Activated CD4-positive, alpha-beta T cell treated with anti-CD3 and anti-CD28 coated beads, Interleukin-2, amount 10 ng/mL, durations not matched to agents 24 days and 14 days (primary cell): ENCODE data around the gene NAGLU. TPM values are rescaled to one million over a fixed set of nuclear protein-coding genes. Genes with fewer than 3 reads are reported as not detected.
A peak's percentile ranks its signal among the peaks of the same experiment; 100 is the strongest.

Experiments used
- DNase-seq: peaks from one replicate; pipeline ENCODE4 v3.0.0; 2022
- H3K27ac Mint-ChIP-seq: one replicate; pipeline ENCODE4 v1.8.0; 2022; ENCODE audit warnings: mild to moderate bottlenecking, mixed read lengths
- H3K27me3 Mint-ChIP-seq: one replicate; pipeline ENCODE4 v1.8.0; 2022; ENCODE audit warnings: mixed read lengths
- H3K36me3 Mint-ChIP-seq: one replicate; pipeline ENCODE4 v1.8.0; 2022; ENCODE audit warnings: low read depth, mild to moderate bottlenecking, mixed read lengths
- H3K4me1 Mint-ChIP-seq: one replicate; pipeline ENCODE4 v1.8.0; 2021; ENCODE audit warnings: mixed read lengths
- H3K4me3 Mint-ChIP-seq: one replicate; pipeline ENCODE4 v1.8.0; 2022; ENCODE audit warnings: mild to moderate bottlenecking, moderate library complexity, mixed read lengths
- H3K9me3 Mint-ChIP-seq: one replicate; pipeline ENCODE4 v1.8.0; 2021; ENCODE audit warnings: mixed read lengths
- intact Hi-C: fragments of 100-400 bp; cut with micrococcal nuclease; formaldehyde crosslinking; loops from one replicate; pipeline ENCODE4 v1.15.1; 2023
- total RNA-seq: library from RNA; stranded (reverse); gene quantifications from 2 replicates; pipeline ENCODE4 v1.2.3, GENCODE V29; 2022

Gene NAGLU
- total RNA-seq, 1 donor from 2014 or later, result 20.7 TPM

DNA sequence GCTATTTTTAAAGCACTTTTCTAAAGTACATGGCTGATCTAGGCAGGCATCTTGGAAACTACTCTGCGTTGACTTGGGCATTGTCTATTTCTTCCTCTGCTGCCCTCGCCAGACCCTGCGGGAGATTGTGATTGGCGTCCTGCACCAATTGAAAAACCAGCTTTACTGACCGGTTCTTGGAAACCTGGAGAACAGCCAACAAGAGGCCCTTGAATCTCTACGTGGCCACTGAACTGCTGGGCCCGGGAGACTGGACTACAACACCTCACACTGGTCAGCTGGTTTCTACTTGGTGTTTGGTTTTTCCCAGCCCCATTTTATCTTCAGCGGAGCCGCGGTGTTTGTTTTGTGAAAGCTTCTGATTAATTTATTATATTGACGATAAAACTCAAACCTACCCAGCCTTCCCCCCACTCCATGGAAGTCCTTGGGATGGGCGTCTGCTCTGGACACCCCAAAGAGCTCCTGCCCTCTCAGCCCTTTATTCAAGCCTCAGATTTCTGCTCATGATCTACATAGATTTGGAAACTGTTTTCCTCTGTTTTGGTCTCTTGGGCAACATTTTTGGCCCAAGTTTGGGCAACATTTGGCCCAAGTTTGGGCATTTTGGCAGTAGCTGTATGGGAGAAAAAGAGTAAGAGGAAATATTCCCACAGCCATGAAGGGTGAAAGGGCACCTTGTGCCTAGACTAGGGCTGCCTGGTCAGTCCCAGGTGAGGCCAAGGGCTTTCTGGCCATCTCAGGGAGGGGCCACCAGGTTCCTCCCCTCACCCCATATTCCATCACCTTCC, 35.6 kb downstream of the NAGLU start:
- intact Hi-C loops, result no loop called here
- Mint-ChIP-seq H3K4me1 (peaks cover 35% of the 10 kb centered on the region), H3K4me3 (no peak overlapping the region), H3K36me3 (peaks cover 64% of the 10 kb centered on the region), H3K27ac (no peak overlapping the region), H3K9me3 (no peaks in the 10 kb centered on the region), H3K27me3 (no peaks in the 10 kb centered on the region)
- DNase-seq, result no peak

DNA sequence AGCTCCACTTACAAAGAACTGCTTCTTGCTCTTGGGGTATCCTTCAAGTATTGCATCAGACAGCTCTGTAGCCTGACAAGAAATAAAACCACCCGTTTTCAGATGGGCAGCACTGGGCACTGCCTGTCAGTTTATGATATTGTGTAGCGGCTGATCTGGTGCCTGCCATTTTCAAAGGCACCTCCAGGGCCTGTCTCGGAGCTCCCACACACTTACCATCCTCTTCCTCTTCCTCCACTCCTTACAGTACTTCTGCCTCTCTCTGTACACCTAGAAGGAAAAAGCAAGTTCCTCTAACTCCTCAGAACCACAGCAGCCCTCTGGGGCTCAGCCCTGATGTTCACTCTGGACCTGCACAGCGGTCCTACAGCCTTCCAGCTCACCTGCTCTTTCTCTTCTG, 37.1 kb downstream of the NAGLU start:
- Mint-ChIP-seq H3K27me3 (no peaks in the 10 kb centered on the region), H3K4me3 (no peak overlapping the region), H3K27ac (no peak overlapping the region), H3K36me3 (peaks cover 64% of the 10 kb centered on the region), H3K4me1 (peaks cover 36% of the 10 kb centered on the region), H3K9me3 (no peaks in the 10 kb centered on the region)
- no peak for DNase-seq
- intact Hi-C loops, result no loop called here

DNA sequence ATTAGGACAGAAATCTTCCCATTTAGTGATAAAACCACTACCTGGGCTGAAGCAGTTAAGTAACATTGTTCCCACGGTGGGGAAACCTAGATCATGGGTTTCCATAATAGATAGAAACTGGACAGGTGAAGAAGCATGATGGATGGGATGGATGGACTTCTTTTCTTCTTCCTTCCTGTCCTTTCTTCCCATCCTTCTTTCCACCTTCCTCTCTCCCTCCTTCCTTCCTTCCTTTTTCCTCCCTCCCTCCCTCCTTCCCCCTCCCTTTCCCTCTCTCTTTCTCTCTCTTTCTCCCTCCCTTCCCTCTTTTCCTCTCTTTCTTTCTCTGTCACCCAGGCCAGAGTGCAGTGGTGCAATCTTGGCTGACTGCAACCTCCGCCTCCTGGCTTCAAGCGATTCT, 38.4 kb downstream of the NAGLU start:
- Mint-ChIP-seq H3K27ac (no peak overlapping the region), H3K27me3 (no peaks in the 10 kb centered on the region), H3K4me3 (no peak overlapping the region), H3K9me3 (no peaks in the 10 kb centered on the region), H3K4me1 (peaks cover 34% of the 10 kb centered on the region), H3K36me3 (peaks cover 59% of the 10 kb centered on the region)
- DNase-seq, result no peak
- intact Hi-C loops, result no loop called here

DNA sequence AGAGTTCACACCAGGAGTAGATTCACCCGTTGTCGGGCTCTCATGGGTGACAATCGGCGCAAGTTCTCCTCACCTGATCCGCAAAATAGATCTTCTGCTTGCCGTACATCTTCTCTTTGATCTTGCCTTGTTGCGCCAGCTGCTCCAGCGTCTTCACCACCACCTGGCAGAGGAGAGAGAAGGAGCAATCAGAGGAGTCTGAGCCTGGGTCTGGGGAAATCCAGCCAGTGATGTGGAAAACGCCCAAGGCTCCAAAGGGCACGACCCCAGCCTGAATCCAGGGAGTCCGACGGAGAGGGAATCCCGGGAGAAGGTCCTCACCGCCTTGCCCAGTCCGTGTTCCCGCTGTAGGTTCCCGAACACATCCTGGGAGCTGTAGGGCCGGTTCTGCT, 41.1 kb downstream of the NAGLU start:
- intact Hi-C loops, result loop anchor here (1.0 to 5.0 kb wide), 5 partner anchors 10 to 245 kb away; partner anchors contain the start of genes BECN1, COASY, MLX and RETREG3
- Mint-ChIP-seq H3K9me3 (no peaks in the 10 kb centered on the region), H3K36me3 (peaks cover 49% of the 10 kb centered on the region), H3K27me3 (no peaks in the 10 kb centered on the region), H3K4me3 (peak overlapping the region; percentile 88), H3K27ac (peak overlapping the region; percentile 96), H3K4me1 (peaks cover 31% of the 10 kb centered on the region)
- peak; percentile 69 for DNase-seq

DNA sequence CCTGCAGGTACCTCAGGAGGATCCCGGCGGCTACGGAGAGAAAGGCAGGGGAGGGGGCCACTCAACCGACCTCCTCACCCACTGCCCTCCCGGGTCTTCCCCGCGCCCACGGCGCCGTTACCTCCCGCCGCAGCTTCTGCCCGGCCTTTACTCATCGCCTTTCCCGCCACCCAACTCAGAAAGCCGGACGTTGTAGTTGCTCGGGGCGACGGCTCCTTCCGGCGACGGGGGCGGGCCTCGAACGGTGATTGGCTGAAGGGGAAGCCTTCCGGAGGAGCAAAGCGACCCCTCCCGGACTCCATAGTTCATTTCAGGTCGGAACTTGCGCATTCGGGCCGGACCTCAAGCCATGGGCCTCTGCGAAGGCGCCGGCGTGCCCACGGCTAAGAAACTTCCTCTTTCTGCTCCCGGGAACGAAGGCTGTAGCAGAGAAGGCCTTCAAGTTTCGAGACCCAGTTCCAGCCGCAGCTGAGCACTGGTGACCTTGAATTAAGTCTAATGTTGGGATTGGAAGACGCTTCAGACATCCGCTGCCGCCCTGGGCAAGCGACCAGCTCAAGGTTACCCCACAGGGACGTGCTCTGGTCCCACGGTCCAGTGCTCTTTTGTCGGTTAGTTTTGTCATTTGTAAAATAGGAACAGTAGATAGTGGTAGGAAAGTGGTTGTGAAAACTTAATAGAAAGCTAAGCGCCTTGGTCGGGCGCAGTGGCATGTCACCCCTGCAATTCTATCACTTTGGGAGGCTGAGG, 41.7 kb downstream of the NAGLU start, which contains the start of gene PSMC3IP:
Gene PSMC3IP (minus strand): TSS at position 198 of the 750 bp plus-strand sequence. CDS start 43 bp downstream, at position 155.
- Mint-ChIP-seq H3K27ac (peak within 1 kb of the TSS; percentile 96), H3K27me3 (no peaks in the 10 kb centered on the region), H3K4me1 (peaks cover 30% of the 10 kb centered on the region), H3K9me3 (no peaks in the 10 kb centered on the region), H3K4me3 (peak within 1 kb of the TSS; percentile 88), H3K36me3 (peaks cover 51% of the 10 kb centered on the region)
- peak; percentile 98 for DNase-seq
- intact Hi-C loops, result loop anchor here (1.0 to 5.0 kb wide), 7 partner anchors 10 to 245 kb away; partner anchors contain the start of genes BECN1, COASY, MLX and RETREG3

DNA sequence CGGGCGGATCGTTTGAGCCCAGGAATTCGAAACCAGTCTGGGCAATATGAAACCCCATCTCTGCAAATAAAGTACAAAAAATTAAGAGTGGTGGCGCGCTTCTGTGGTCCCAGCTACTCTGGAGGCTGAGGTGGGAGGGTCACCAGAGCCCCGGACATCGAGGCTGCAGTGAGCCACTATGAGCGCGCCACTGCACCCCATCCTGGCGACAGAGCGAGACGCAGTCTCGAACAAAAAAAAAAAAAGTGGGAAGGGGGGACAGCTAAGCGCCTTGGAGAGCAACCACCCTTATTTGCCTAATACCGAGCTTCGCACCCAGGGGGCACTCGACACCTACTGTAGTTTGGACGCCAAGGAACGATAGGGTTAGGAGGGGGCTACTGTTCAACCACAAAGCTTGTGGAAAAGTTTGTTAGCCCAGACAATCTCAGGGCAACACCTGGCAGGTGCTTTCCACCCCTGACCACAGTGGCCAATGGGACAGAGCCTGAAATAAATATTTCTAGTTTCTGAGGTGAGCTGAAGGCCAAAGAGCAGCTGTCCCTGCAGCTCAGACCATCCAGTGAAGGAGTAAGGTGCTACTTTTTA, 42.3 kb downstream of the NAGLU start:
- Mint-ChIP-seq H3K27ac (peak overlapping the region; percentile 96), H3K4me1 (peaks cover 26% of the 10 kb centered on the region), H3K36me3 (peaks cover 53% of the 10 kb centered on the region), H3K27me3 (no peaks in the 10 kb centered on the region), H3K9me3 (no peaks in the 10 kb centered on the region), H3K4me3 (peak overlapping the region; percentile 88)
- DNase-seq, result peak; percentile 92
- intact Hi-C loops, result loop anchor here (1.0 to 5.0 kb wide), 4 partner anchors 79 to 244 kb away; partner anchors contain the start of genes BECN1 and TUBG2

DNA sequence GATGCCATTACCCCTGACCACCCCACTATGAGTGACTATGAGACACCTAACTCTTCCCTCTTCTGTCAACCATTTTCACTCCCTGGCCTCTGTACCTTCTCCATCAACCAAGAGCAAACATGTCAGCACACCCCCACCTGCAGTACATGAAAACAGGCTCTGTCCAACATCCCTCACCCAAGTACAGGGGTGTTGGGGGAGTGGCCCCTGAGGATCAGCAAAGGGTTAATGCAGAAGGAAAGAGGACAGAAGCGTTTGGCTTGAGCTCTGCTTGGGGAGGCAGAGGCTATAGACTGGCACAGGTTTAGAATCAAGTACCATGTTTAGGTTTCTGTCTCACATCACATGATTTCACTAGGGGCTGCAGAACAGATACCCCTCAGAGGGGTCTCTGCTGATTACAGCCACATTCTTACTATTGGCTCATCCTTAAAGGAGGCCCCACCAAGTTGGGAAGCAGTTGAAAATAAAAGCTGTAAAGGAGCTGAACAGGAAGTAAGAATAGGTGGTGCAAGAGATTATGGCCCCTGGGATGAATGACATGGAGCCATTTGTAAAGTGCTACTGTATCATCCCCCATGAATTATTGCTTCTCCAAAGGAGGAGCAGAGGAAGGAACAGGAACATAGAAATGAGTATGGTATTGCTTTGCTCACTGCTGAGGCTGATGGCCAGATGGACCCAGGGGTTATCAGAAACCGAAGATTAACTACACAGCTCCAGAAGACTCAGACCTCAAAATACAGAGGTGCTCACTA, 43.9 kb downstream of the NAGLU start:
- no peak for DNase-seq
- H3K36me3 Mint-ChIP-seq, result peaks cover 55% of the 10 kb centered on the region

DNA sequence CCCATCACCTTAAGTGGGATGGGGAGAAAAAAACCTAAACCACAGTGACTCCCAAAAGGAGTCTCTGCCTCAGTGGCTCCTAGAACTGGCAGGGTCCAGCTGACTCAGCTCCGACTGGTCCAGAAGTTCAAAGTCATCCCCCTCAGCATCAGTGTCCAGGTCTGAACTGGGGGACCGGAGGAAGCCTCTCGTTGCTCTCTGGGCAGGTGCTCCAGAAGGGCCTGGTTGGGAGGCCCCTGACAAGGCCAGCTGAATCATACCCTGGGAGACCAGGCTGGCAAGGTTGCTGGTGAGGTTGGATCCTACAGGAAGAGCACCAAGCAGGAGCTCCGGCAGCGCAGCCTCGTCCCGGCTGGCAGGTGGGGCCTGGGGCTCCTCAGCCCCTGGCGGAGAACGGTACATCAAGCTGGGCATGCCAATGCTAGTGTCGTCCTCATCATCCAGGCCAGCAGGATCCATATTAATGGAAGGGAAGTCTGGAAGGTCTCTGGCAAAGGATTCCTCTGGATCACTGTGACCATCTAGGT, 45.8 kb downstream of the NAGLU start:
- Mint-ChIP-seq H3K4me1 (peaks cover 12% of the 10 kb centered on the region), H3K27me3 (no peaks in the 10 kb centered on the region), H3K27ac (no peak overlapping the region), H3K36me3 (peaks cover 56% of the 10 kb centered on the region), H3K4me3 (no peak overlapping the region), H3K9me3 (no peaks in the 10 kb centered on the region)
- intact Hi-C loops, result no loop called here
- DNase-seq, result no peak

More for the DNA sequence above, 43.9 kb downstream of the NAGLU start:
- Mint-ChIP-seq H3K27ac (peak overlapping the region; percentile 1), H3K4me3 (no peak overlapping the region), H3K27me3 (no peaks in the 10 kb centered on the region), H3K4me1 (peaks cover 24% of the 10 kb centered on the region), H3K9me3 (no peaks in the 10 kb centered on the region)
- intact Hi-C loops, result loop anchor here (2.0 to 5.0 kb wide), 3 partner anchors 77 to 242 kb away; partner anchors contain the start of genes BECN1 and TUBG2

DNA sequence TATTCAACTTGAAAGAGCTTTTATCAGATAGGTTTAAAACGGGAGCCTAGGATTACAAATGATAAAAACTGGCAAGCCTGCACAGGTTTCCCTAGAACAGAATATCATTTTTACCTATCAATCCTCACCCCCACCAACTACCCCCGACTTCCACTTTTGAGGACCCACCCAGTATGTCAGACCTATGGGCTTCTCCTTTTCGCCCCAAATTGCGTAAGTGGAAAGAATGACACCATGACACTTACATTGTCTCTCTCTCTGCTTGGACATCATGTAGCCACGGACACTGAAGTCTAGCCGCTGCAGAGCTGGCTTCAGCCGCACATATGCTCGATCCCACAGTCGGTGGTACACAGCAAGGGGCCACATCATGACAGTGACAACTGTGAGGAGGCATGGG, 48.8 kb downstream of the NAGLU start:
- H3K9me3 Mint-ChIP-seq, result no peaks in the 10 kb centered on the region
- intact Hi-C loops, result no loop called here
- H3K36me3 Mint-ChIP-seq, result peaks cover 64% of the 10 kb centered on the region
- no peak overlapping the region for H3K4me3 Mint-ChIP-seq
- H3K27ac Mint-ChIP-seq, result no peak overlapping the region
- H3K4me1 Mint-ChIP-seq, result no peaks in the 10 kb centered on the region
- DNase-seq, result no peak
- H3K27me3 Mint-ChIP-seq, result no peaks in the 10 kb centered on the region

DNA sequence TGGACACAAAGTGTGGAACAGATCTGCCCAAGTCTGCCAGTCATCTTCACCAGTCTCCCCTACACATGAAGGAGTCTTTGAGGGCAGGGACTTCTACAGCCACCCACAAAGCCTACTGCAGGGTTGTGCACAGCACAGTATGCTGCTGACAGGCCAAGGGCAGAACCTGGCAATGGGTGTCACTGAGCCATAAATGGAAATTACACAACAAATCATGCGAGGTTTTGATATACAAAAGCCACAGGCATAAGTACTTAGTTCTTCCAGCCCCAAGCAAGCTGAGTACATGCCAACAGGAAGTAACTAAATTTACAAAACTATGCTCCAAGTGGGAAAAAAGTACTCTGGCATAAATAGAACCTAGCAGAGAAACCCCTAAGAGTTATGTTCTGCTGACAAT, 49.3 kb downstream of the NAGLU start:
- H3K4me3 Mint-ChIP-seq, result no peak overlapping the region
- peaks cover 67% of the 10 kb centered on the region for H3K36me3 Mint-ChIP-seq
- no peak for DNase-seq
- H3K27ac Mint-ChIP-seq, result no peak overlapping the region
- no peaks in the 10 kb centered on the region for H3K9me3 Mint-ChIP-seq
- no peaks in the 10 kb centered on the region for H3K27me3 Mint-ChIP-seq
- H3K4me1 Mint-ChIP-seq, result no peaks in the 10 kb centered on the region
- intact Hi-C loops, result no loop called here

DNA sequence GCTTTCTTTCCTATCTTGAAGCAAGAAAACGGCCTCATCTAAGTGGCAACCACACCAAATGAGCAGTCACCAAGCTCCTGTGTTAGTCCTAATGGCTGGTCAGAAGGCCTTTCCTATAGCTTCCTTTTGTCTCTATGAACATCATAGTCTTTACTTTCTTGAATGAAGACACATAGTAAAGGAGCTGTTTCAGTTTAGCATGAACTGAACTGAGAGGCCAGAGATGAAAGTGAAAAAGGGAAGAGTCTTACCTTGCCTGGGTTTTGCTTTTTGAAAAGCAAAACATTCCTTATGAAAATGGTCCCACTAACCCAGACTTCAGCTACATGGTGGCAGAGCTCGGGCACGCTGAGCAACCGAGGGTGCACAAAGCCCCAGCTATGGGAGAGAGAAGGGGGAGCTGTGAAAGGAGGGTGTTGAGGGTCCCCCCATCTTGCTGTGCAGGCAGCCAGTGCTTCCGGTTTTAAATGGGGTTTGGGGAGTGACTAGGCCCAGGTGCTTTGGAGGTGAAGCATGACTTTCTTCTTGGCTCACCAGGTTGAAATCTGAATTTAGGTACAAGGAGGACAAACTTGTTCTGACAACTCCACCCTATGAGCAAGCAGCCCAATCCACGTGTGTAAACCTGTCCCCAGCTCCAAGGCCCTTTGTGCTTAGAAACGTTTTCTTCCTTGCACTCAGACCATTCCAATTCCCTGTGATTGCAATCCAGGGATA, 50.6 kb downstream of the NAGLU start:
- Mint-ChIP-seq H3K27ac (peak overlapping the region; percentile 53), H3K9me3 (no peaks in the 10 kb centered on the region), H3K4me1 (peaks cover 3% of the 10 kb centered on the region), H3K4me3 (no peak overlapping the region), H3K36me3 (peaks cover 68% of the 10 kb centered on the region), H3K27me3 (no peaks in the 10 kb centered on the region)
- no peak for DNase-seq
- intact Hi-C loops, result no loop called here

DNA sequence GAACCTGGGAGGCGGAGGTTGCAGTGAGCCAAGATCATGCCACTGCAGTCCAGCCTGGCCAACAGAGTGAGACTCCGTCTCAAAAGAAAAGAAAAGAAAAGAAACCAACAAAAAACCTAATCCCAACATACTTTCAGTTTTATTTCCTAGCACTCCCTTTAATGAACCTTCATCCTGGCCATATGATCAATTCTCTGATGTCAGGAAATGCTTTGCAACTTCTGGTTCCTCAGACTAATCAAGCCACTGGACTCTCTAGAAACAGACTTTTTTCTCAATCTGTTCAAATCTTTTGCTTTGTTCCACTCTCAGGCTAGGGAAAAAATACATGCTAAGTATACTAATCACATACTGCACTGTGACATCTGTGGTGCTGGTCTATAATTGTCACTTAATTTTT, 54.8 kb downstream of the NAGLU start:
- Mint-ChIP-seq H3K27me3 (no peaks in the 10 kb centered on the region), H3K4me3 (no peak overlapping the region), H3K27ac (no peak overlapping the region), H3K9me3 (no peaks in the 10 kb centered on the region), H3K4me1 (peaks cover 6% of the 10 kb centered on the region), H3K36me3 (peaks cover 44% of the 10 kb centered on the region)
- intact Hi-C loops, result no loop called here
- DNase-seq, result no peak
